Suppressor macrophage (primary cell): ENCODE data around the gene ZNF560.

ENCODE experiments used
- DNase-seq, 4 experiments: peaks; one replicate each; pipeline ENCODE4 v3.0.0-alpha.2; 2020 to 2022

Gene ZNF560

DNA sequence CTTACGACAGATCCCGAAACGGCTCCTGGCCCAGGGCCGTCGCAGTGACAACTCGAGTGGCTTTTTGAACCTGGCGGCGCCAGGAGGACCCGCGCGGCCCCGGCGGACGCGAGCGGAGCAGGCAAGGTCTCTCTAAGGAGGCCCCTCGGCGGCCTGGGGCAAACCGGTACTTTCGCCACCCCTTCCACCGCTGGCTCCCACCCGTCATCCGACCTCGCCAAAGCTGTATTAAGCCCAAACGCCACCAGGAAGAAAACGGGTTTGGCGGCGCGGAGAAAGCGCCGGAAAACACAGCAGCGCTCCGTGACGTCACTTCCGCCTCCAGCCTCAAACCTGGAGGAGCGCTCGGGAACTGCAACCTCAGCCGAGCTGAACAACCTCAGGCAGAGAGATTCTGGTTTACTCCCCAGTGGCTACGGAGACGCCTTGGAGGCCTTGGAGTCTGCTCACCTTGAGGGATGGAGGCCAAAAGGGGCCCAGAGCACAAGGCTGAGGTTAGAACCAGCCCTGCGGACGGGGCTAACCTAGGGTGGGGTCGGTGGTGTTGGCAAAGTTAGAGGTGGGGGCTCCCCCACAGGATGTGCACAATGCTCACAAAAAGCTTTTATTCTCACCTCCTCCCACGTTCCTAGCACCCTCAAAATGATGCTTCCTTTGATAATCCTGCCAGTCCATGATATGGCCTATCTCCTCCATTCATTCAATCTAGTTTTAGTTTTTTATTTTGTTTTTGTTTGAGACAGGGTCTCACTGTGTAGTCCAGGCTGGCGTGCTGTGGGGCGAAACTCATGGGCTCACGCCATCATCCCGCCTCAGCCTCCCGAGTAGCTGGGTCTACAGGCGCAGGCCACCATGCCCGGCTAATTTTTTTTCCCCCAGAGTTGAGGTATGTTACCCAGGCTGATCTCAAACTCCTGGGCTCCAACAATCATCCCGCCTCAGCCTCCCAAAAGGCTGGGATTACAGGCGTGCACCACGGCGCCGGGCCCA lies 62.8 kb downstream of the ZNF560 start, which contains the start of gene ZNF266:
Gene ZNF266, minus strand, starts transcription at position 295 of the 990 bp plus-strand sequence. CDS start 15,484 bp downstream, outside the sequence.
- peak; percentile 94 to 97 (median 96) for DNase-seq

DNA sequence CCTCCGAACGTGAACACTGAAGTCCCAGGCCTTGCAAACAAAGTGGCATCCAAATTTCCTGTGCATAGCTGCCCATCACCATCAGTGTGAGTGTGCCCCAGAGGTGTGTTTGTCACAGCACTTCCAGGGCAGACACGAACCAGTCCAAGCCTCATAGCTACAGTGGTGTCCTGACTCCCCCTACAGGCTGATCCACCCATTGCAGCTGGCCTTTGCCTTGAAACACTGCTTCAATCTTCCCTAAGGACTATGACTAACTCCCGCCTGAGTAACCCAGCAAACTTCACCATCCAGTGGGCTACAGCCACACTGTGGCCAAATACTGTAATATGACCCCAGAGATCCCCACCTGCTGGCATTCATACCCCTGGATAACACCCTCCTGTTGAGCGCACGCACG lies 66.9 kb downstream of the ZNF560 start:
- peak in 3 of 4 experiments; percentile 25 to 39 (median 31) for DNase-seq

- DNase-seq = no peak
These were observed 68.0 kb downstream of the ZNF560 start for GRCh38 chr19:9430444-9430843.

DNA sequence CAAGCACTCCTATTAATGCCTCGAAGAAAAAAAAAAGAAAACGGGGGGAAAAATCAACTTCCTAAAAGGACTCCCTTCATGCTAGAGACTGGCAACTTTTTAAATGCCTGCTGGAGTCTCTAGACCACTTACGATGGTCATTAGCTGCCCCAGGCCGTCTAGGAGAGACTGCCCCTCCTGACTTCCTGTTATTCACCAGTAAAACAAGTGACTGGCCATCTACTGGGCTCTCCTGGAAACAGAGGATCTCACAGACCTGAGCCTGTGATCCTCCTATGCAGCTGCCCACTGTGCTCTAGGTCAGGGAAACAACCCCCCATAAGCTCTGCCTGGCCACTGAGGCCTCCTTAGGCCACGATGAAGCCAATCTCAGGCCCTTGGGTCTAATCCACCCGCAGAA lies 70.5 kb downstream of the ZNF560 start:
- no peak for DNase-seq
